CD14-positive monocyte (primary cell): Measurements from ENCODE around the gene SLC22A3. TPM values are rescaled to one million over a fixed set of nuclear protein-coding genes. Genes with fewer than 3 reads are reported as not detected.

ENCODE experiments used
- DNase-seq, 3 donors: peaks; one replicate each; pipeline ENCODE4 v3.0.0-alpha.2; 2011 to 2022
- H2AFZ ChIP-seq: 2 replicates; pipeline ENCODE4 v1.6.0; 2012; ENCODE audit warnings: mild to moderate bottlenecking, low read depth, low read length, inconsistent platforms; ENCODE audit not compliant: insufficient read depth, poor library complexity, severe bottlenecking
- H3K27ac ChIP-seq, 2 donors: 1 replicate in 1 of 2; 2 replicates in 1 of 2; pipeline ENCODE4 v1.5.1; 2012 to 2013; ENCODE audit warnings: low read length in 2 of 2, control low read depth in 1 of 2, inconsistent platforms in 1 of 2, low read depth in 1 of 2, mild to moderate bottlenecking in 1 of 2
- H3K27me3 ChIP-seq, 2 donors: one replicate each; pipeline versions ENCODE4 v1.6.0 to v1.6.1; 2011 to 2013; ENCODE audit warnings: low read length in 2 of 2; ENCODE audit not compliant: control insufficient read depth in 2 of 2, insufficient read depth in 2 of 2
- H3K36me3 ChIP-seq, 2 donors: replicated peaks in 1 of 2; 1 replicate in 1 of 2; 2 replicates in 1 of 2; pipeline versions ENCODE4 v1.5.1 to v1.6.1; 2012 to 2013; ENCODE audit warnings: low read length in 2 of 2, control low read depth in 1 of 2, inconsistent platforms in 1 of 2, mild to moderate bottlenecking in 1 of 2; ENCODE audit not compliant: insufficient read depth in 2 of 2, control insufficient read depth in 1 of 2
- H3K4me1 ChIP-seq, 2 donors: 1 replicate in 1 of 2; 2 replicates in 1 of 2; pipeline versions ENCODE4 v1.5.1 to v1.6.1; 2012 to 2013; ENCODE audit warnings: low read length in 2 of 2, control low read depth in 1 of 2, inconsistent platforms in 1 of 2, mild to moderate bottlenecking in 1 of 2, moderate library complexity in 1 of 2; ENCODE audit not compliant: insufficient read depth in 2 of 2, control insufficient read depth in 1 of 2
- H3K4me2 ChIP-seq: replicated peaks from 2 replicates; pipeline ENCODE3; 2012; ENCODE audit warnings: low read length, moderate library complexity, mild to moderate bottlenecking; ENCODE audit not compliant: poor library complexity, severe bottlenecking; ENCODE audit errors: extremely low read depth
- H3K4me3 ChIP-seq, 3 experiments: fragments of 200-600 bp in 1 of 3; sonication (generic) in 1 of 3; replicated peaks in 1 of 3; 1 replicate in 2 of 3; 2 replicates in 1 of 3; pipeline ENCODE4 v1.5.1; 2011 to 2013; ENCODE audit warnings: low read length in 3 of 3, mild to moderate bottlenecking in 3 of 3, control low read depth in 2 of 3, low read depth in 2 of 3, inconsistent platforms in 1 of 3, moderate library complexity in 1 of 3
- H3K79me2 ChIP-seq: 2 replicates; pipeline ENCODE4 v1.6.0; 2012; ENCODE audit warnings: mild to moderate bottlenecking, control low read depth, inconsistent platforms, low read length, moderate library complexity; ENCODE audit not compliant: insufficient read depth
- H3K9ac ChIP-seq: 2 replicates; pipeline ENCODE4 v1.6.0; 2017; ENCODE audit warnings: low read length, mild to moderate bottlenecking; ENCODE audit not compliant: insufficient read depth, poor library complexity, severe bottlenecking
- H3K9me3 ChIP-seq, 2 donors: replicated peaks in 1 of 2; 1 replicate in 1 of 2; 2 replicates in 1 of 2; pipeline versions ENCODE4 v1.5.1 to v1.6.1; 2012 to 2013; ENCODE audit warnings: low read length in 2 of 2, control low read depth in 1 of 2; ENCODE audit not compliant: control insufficient read depth in 1 of 2, insufficient read depth in 1 of 2
- H4K20me1 ChIP-seq: 2 replicates; pipeline ENCODE4 v1.6.0; 2012; ENCODE audit warnings: mild to moderate bottlenecking, low read length, control low read depth, moderate library complexity; ENCODE audit not compliant: insufficient read depth
- H3K27ac Mint-ChIP-seq, 7 donors: one replicate each; pipeline ENCODE4 v1.8.0; 2020; ENCODE audit warnings: mild to moderate bottlenecking in 7 of 7, mixed read lengths in 7 of 7, moderate library complexity in 6 of 7, inconsistent platforms in 2 of 7
- H3K27me3 Mint-ChIP-seq, 3 donors: one replicate each; pipeline ENCODE4 v1.8.0; 2021 to 2022; ENCODE audit warnings: low read depth in 3 of 3, mild to moderate bottlenecking in 3 of 3, mixed read lengths in 3 of 3, moderate library complexity in 3 of 3, inconsistent platforms in 1 of 3
- H3K36me3 Mint-ChIP-seq, 2 donors: one replicate each; pipeline ENCODE4 v1.8.0; 2020; ENCODE audit warnings: mixed read lengths in 2 of 2, inconsistent platforms in 1 of 2, mild to moderate bottlenecking in 1 of 2
- H3K4me1 Mint-ChIP-seq: one replicate; pipeline ENCODE4 v1.8.0; 2020; ENCODE audit warnings: mild to moderate bottlenecking, mixed read lengths
- H3K4me3 Mint-ChIP-seq, 2 donors: one replicate each; pipeline ENCODE4 v1.8.0; 2020; ENCODE audit warnings: mild to moderate bottlenecking in 2 of 2, mixed read lengths in 2 of 2, moderate library complexity in 1 of 2
- H3K9me3 Mint-ChIP-seq, 7 donors: one replicate each; pipeline ENCODE4 v1.8.0; 2020 to 2022; ENCODE audit warnings: mixed read lengths in 7 of 7, mild to moderate bottlenecking in 6 of 7, moderate library complexity in 6 of 7, inconsistent platforms in 2 of 7
- WGBS: methylation state at CpG from one replicate; pipeline ENCODE4 v1.1.5; 2013; ENCODE audit warnings: missing lambda C conversion rate; ENCODE audit not compliant: insufficient coverage; 5-methylcytosine and 5-hydroxymethylcytosine counted together
- intact Hi-C, 2 donors: fragments of 100-400 bp; cut with micrococcal nuclease; formaldehyde crosslinking; loops; one replicate each; pipeline versions ENCODE4 v1.15.0 to v1.15.1; 2023
- polyA plus RNA-seq, 3 donors: library from polyadenylated mRNA; depleted of rRNA in 1 of 3; unstranded in 2 of 3; stranded (reverse) in 1 of 3; fragments of 300-500 nt in 2 of 3; fragments of >200 nt in 1 of 3; fragmentation: Illumina TruSeq in 2 of 3; gene quantifications; 1 replicate in 2 of 3; 2 replicates in 1 of 3; pipeline ENCODE4 v1.2.3, GENCODE V29; 2012 to 2021
- TF ChIP-seq, protein P1 (sequence below): fragments of 200-600 bp; IDR thresholded peaks from one replicate; pipeline ENCODE4 v1.8.0; 2022; ENCODE audit warnings: antibody characterized with exemption, mild to moderate bottlenecking

The SLC22A3 gene
- polyA plus RNA-seq, 3 donors = not detected

DNA sequence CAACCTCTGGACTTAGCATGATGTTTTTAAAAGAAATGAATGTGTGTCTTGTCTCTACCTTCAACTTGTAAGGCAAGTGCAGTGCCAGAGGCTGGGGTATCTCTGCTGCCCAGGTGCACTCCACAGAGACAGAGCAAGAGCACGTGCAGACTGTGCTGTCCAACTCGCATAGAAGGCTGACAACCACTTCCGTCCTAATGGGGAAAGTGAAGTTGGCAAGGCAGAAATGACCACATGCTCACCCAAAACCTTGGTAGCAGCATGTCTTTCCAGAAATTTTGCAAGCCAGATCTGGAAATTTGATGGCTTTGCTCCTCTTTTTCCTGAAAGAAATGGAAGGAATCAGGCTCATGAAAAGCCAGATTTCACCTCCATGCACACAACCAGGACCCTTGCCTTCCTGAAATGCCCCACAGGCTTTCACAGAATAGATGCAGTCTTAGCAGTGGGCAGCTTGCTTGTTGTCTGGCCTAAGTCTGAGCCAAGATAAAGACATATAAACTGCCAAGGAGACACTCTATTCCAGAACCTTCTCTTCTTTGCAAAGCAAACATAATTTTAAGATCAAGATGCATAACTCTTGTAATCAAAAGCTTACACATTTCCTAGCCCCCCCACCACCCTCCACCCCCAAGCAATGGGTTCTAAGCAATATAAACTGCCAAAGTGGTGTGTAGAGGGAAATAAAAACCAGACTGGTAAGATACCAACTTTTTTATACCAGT, 26.8 kb downstream of the SLC22A3 start:
- Mint-ChIP-seq H3K36me3 (no peaks in the 10 kb centered on the region), H3K4me1 (no peaks in the 10 kb centered on the region), H3K4me3 (no peak overlapping the region), H3K27ac (no peak overlapping the region), H3K27me3 (peaks cover 0 to 3% (median 0%) of the 10 kb centered on the region in 3 donors), H3K9me3 (peaks cover 4 to 17% (median 5%) of the 10 kb centered on the region in 7 donors)
- intact Hi-C loops = no loop called here
- Histone ChIP-seq H3K4me1 (no peaks in the 10 kb centered on the region), H3K4me3 (no peak overlapping the region), H4K20me1 (no peaks in the 10 kb centered on the region), H2AFZ (no peak overlapping the region), H3K9me3 (peaks cover 0 to 9% of the 10 kb centered on the region in 2 donors), H3K9ac (no peak overlapping the region), H3K79me2 (no peaks in the 10 kb centered on the region), H3K4me2 (no peak overlapping the region), H3K27ac (no peak overlapping the region), H3K27me3 (no peaks in the 10 kb centered on the region), H3K36me3 (no peaks in the 10 kb centered on the region)
- TF ChIP-seq, protein P1, sequence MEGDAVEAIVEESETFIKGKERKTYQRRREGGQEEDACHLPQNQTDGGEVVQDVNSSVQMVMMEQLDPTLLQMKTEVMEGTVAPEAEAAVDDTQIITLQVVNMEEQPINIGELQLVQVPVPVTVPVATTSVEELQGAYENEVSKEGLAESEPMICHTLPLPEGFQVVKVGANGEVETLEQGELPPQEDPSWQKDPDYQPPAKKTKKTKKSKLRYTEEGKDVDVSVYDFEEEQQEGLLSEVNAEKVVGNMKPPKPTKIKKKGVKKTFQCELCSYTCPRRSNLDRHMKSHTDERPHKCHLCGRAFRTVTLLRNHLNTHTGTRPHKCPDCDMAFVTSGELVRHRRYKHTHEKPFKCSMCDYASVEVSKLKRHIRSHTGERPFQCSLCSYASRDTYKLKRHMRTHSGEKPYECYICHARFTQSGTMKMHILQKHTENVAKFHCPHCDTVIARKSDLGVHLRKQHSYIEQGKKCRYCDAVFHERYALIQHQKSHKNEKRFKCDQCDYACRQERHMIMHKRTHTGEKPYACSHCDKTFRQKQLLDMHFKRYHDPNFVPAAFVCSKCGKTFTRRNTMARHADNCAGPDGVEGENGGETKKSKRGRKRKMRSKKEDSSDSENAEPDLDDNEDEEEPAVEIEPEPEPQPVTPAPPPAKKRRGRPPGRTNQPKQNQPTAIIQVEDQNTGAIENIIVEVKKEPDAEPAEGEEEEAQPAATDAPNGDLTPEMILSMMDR = no peak
- DNase-seq = no peak
- WGBS = 87% methylated on average over 3 of the region's 3 CpGs

DNA sequence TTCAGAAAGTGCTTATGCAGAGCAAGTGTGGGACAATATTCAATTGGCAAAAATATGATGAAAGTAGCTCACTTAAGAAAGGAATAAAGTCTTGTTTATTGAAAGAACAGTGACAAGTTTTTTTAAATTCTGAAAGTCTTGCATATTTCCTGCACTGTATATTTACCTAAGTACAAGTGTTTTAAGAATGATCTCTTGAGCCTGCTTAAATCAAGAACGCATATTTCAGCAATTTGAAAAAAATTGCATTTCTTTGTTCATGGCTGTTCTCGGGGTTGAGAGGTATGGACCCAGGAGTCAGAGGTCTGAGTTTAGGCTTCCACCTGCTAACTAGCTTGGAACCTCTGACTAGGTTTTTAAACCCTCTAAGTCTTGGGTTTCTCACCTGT, 27.4 kb downstream of the SLC22A3 start:
- H3K4me3 ChIP-seq = no peak overlapping the region
- H3K36me3 Mint-ChIP-seq = no peaks in the 10 kb centered on the region
- DNase-seq = no peak
- no peak overlapping the region for H2AFZ ChIP-seq
- no peaks in the 10 kb centered on the region for H4K20me1 ChIP-seq
- no peak overlapping the region for H3K4me2 ChIP-seq
- intact Hi-C loops = no loop called here
- H3K27ac ChIP-seq = no peak overlapping the region
- H3K4me1 Mint-ChIP-seq = no peaks in the 10 kb centered on the region
- H3K27ac Mint-ChIP-seq = no peak overlapping the region
- H3K9me3 Mint-ChIP-seq = peaks cover 4 to 14% (median 5%) of the 10 kb centered on the region in 7 donors
- H3K79me2 ChIP-seq = no peaks in the 10 kb centered on the region
- H3K36me3 ChIP-seq = no peaks in the 10 kb centered on the region
- TF ChIP-seq, protein P1 = no peak
- no peak overlapping the region for H3K4me3 Mint-ChIP-seq
- no peaks in the 10 kb centered on the region for H3K4me1 ChIP-seq
- WGBS = no CpG with 5 or more reads among the region's 2 CpGs
- H3K27me3 ChIP-seq = no peaks in the 10 kb centered on the region
- H3K9me3 ChIP-seq = peaks cover 0 to 9% of the 10 kb centered on the region in 2 donors
- H3K9ac ChIP-seq = no peak overlapping the region
- H3K27me3 Mint-ChIP-seq = peaks cover 0 to 3% (median 0%) of the 10 kb centered on the region in 3 donors
